ENCODE data around the gene PTCRA. TPM values are rescaled to one million over a fixed set of nuclear protein-coding genes. Genes with fewer than 3 reads are reported as not detected.

The PTCRA gene
- polyA plus RNA-seq, 2 of the 4 experiments (the other 2 are of a cell fraction) = not detected

DNA sequence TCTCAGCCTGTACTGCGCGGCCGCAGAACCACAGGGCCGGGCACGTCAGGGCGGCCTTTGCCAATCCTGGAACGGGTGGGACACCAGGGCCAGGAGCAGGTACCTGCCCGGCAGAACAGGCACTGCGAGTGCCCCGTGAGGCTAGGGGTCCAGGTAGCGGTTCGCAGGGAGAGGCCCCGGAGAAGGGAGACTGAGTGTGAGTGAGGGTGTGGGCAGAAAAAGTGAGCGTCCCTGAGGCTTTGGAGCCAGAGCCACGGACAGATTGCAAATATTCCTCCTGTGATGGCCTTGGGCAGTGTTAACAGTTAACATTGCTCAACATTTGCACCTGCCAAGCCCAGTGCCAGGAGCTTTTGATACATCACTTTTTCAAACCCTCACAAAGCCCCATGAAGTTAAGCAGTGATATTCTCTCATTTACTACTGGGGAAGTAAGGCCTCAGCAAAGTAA is 45.2 kb downstream of the PTCRA start:
- no peak for TF ChIP-seq TP53 (CRISPR knock-in tag; IDR thresholded peaks at IDR 0.05)
- TF ChIP-seq ZNF302 (CRISPR knock-in tag; IDR thresholded peaks at IDR 0.05) = no peak
- DNase-seq (ENCODE audit: low read depth in 1 of 2, low spot score in 1 of 2) = no peak
- ATAC-seq = peak in 1 of 2 experiments; percentile 40; a peak in 2 of 6 replicates
- Histone ChIP-seq H3K4me3 (peak overlapping the region; percentile 38), H3K4me1 (peaks cover 8% of the 10 kb centered on the region; the same call in 1 of the 3 replicates), H3K4me2 (peak overlapping the region; percentile 95), H3K27ac (peak overlapping the region in 1 of 2 experiments; percentile 58; a peak in 2 of 6 replicates), H3K9me3 (no peaks in the 10 kb centered on the region)
- no peak for FAIRE-seq
- CTCF ChIA-PET = interaction anchor here (0.7 kb wide), 2 partner anchors 32 to 879 kb away, joined by 3 read pairs; partner anchors contain the start of gene CNPY3
- 77% methylated on average over 6 of the region's 15 CpGs for WGBS (ENCODE audit: missing lambda C conversion rate)
- POLR2A ChIA-PET = no interaction called here

DNA sequence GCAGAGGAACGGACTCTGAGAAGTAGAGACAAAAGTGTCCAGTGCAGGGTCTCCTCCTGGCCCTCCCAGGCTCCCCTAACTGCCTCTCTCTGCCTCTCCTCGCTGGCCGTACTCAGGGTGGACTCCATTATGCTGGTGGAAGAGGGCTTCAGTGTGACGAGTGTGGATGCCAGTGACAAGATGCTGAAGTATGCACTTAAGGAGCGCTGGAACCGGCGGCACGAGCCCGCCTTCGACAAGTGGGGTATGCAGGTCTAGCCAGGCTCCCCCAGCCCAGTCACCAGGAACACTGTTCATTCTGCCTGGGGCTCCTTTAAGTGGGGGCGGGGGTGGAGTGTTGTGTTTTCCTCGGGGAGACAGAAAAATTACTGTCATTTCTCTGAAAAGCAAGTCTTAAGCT is 46.2 kb downstream of the PTCRA start:
- WGBS (ENCODE audit: missing lambda C conversion rate) = 92% methylated on average over 11 of the region's 12 CpGs
- H3K27ac ChIP-seq = no peak overlapping the region
- FAIRE-seq (no peak), DNase-seq (ENCODE audit: low read depth in 1 of 2, low spot score in 1 of 2) (no peak), ATAC-seq (no peak)
- no peaks in the 10 kb centered on the region for H3K9me3 ChIP-seq
- H3K4me2 ChIP-seq = no peak overlapping the region
- ChIA-PET POLR2A (no interaction called here), CTCF (no interaction called here)
- peaks cover 8% of the 10 kb centered on the region; the same call in 1 of the 3 replicates for H3K4me1 ChIP-seq
- no peak overlapping the region for H3K4me3 ChIP-seq
- TF ChIP-seq FOXS1 (CRISPR knock-in tag; IDR thresholded peaks at IDR 0.05) = no peak
- TF ChIP-seq RAD21 (conservative IDR thresholded peaks at IDR 0.05 in 1 of 2, IDR thresholded peaks at IDR 0.05 in 1 of 2) = no peak
- TF ChIP-seq SREBF2 (IDR thresholded peaks at IDR 0.05) = no peak
- no peak for TF ChIP-seq RCOR1 (IDR thresholded peaks at IDR 0.05; ENCODE audit: low read depth, low read length)
- TF ChIP-seq, protein P1, sequence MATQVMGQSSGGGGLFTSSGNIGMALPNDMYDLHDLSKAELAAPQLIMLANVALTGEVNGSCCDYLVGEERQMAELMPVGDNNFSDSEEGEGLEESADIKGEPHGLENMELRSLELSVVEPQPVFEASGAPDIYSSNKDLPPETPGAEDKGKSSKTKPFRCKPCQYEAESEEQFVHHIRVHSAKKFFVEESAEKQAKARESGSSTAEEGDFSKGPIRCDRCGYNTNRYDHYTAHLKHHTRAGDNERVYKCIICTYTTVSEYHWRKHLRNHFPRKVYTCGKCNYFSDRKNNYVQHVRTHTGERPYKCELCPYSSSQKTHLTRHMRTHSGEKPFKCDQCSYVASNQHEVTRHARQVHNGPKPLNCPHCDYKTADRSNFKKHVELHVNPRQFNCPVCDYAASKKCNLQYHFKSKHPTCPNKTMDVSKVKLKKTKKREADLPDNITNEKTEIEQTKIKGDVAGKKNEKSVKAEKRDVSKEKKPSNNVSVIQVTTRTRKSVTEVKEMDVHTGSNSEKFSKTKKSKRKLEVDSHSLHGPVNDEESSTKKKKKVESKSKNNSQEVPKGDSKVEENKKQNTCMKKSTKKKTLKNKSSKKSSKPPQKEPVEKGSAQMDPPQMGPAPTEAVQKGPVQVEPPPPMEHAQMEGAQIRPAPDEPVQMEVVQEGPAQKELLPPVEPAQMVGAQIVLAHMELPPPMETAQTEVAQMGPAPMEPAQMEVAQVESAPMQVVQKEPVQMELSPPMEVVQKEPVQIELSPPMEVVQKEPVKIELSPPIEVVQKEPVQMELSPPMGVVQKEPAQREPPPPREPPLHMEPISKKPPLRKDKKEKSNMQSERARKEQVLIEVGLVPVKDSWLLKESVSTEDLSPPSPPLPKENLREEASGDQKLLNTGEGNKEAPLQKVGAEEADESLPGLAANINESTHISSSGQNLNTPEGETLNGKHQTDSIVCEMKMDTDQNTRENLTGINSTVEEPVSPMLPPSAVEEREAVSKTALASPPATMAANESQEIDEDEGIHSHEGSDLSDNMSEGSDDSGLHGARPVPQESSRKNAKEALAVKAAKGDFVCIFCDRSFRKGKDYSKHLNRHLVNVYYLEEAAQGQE (IDR thresholded peaks at IDR 0.05) = no peak
- TF ChIP-seq CBX2 (IDR thresholded peaks at IDR 0.05; ENCODE audit: borderline replicate concordance, low read depth) = no peak
- no peak for TF ChIP-seq PHF8 (IDR thresholded peaks at IDR 0.05; ENCODE audit: borderline replicate concordance, low read depth)
- TF ChIP-seq HDAC2 (IDR thresholded peaks at IDR 0.05) = no peak
- no peak for TF ChIP-seq KDM5A (IDR thresholded peaks at IDR 0.05)
- no peak for TF ChIP-seq HES2 (IDR thresholded peaks at IDR 0.05)
- no peak for TF ChIP-seq NPAS2 (CRISPR knock-in tag; IDR thresholded peaks at IDR 0.05; ENCODE audit: borderline replicate concordance)
- TF ChIP-seq ZSCAN20 (CRISPR knock-in tag; IDR thresholded peaks at IDR 0.05) = no peak
- TF ChIP-seq MYC (IDR thresholded peaks at IDR 0.05; ENCODE audit: borderline replicate concordance, low read length) = no peak
- TF ChIP-seq EP300 (IDR thresholded peaks at IDR 0.05) = no peak
- TF ChIP-seq POLR2A (IDR thresholded peaks at IDR 0.05; ENCODE audit: low read length) = no peak
- no peak for TF ChIP-seq JUN (IDR thresholded peaks at IDR 0.05)
- TF ChIP-seq JUNB (IDR thresholded peaks at IDR 0.05) = no peak

DNA sequence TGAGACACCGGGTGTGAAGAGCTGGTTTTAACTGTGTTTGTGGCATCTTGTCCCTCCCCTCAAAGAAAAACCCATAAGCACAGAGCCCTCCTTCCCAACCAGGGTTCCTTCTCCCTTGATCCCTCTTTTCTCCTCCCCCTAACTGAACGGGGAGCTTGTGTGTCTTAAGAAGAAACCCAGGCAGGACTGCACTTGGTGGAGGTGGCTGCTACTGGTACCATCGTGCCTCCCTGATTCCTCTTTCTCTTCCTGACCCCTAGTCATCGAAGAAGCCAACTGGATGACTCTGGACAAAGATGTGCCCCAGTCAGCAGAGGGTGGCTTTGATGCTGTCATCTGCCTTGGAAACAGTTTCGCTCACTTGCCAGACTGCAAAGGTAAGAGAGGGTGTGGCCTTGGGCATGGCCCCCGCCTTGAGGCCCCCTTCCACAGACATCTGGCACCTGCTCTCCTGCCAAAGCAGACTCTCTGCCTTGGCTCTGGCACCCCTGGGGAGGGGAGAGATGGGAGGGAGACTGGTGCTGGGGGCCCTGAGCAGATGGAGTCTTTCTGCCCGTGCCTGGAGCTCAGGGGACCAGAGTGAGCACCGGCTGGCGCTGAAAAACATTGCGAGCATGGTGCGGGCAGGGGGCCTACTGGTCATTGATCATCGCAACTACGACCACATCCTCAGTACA is 46.8 kb downstream of the PTCRA start:
- CTCF ChIA-PET = interaction anchor here (0.7 to 1.8 kb wide), 3 partner anchors 9 to 62 kb away, joined by 3 to 7 read pairs (median 4); no protein-coding TSS in a partner anchor
- ATAC-seq = no peak
- TF ChIP-seq POLR2AphosphoS2 (conservative IDR thresholded peaks at IDR 0.05; ENCODE audit: low read length) (no peak), CTCF (IDR thresholded peaks at IDR 0.05) (no peak), ESRRA (IDR thresholded peaks at IDR 0.05; ENCODE audit: borderline replicate concordance, low read length) (no peak), NR3C1 (IDR thresholded peaks at IDR 0.05) (no peak), BHLHE40 (IDR thresholded peaks at IDR 0.05; ENCODE audit: low read depth, low read length) (no peak), ZC3H11A (IDR thresholded peaks at IDR 0.05) (no peak), RNF2 (IDR thresholded peaks at IDR 0.05; ENCODE audit: borderline replicate concordance, low read depth) (no peak), HDAC2 (IDR thresholded peaks at IDR 0.05) (no peak)

More for the DNA sequence above, 46.8 kb downstream of the PTCRA start:
- Histone ChIP-seq H3K27ac (no peak overlapping the region), H3K4me1 (peaks cover 8% of the 10 kb centered on the region; the same call in 1 of the 3 replicates), H3K4me2 (no peak overlapping the region), H3K4me3 (no peak overlapping the region), H3K9me3 (no peaks in the 10 kb centered on the region)
- POLR2A ChIA-PET = no interaction called here
- DNase-seq (ENCODE audit: low read depth in 1 of 2, low spot score in 1 of 2) (no peak), FAIRE-seq (no peak)
- 90% methylated on average over 12 of the region's 13 CpGs for WGBS (ENCODE audit: missing lambda C conversion rate)
